HEK293 (cell line): ENCODE results near the gene MYOM3.

Experiments used
- CTCF ChIP-seq: fragments of 450-650 bp; formaldehyde crosslinking; IDR thresholded peaks from 2 replicates; pipeline ENCODE4 v1.5.1; 2016; ENCODE audit warnings: missing biosample characterization, missing genetic modification characterization
- GLI4 ChIP-seq: fragments of 450-650 bp; formaldehyde crosslinking; IDR thresholded peaks from 2 replicates; pipeline ENCODE4 v1.5.1; 2016; ENCODE audit warnings: missing biosample characterization, missing genetic modification characterization
- MYNN ChIP-seq: fragments of 450-650 bp; formaldehyde crosslinking; IDR thresholded peaks from 2 replicates; pipeline ENCODE4 v1.5.1; 2016; ENCODE audit warnings: missing biosample characterization, missing genetic modification characterization, borderline replicate concordance
- PRDM4 ChIP-seq: fragments of 450-650 bp; formaldehyde crosslinking; IDR thresholded peaks from 2 replicates; pipeline ENCODE4 v1.5.1; 2017; ENCODE audit warnings: missing biosample characterization, missing genetic modification characterization
- YY1 ChIP-seq: fragments of 450-650 bp; formaldehyde crosslinking; IDR thresholded peaks from 2 replicates; pipeline ENCODE4 v1.5.1; 2018; ENCODE audit warnings: missing biosample characterization, missing genetic modification characterization
- ZBTB49 ChIP-seq: fragments of 450-650 bp; formaldehyde crosslinking; IDR thresholded peaks from 2 replicates; pipeline ENCODE4 v1.5.1; 2016; ENCODE audit warnings: missing biosample characterization, missing genetic modification characterization, low read depth
- ZNF341 ChIP-seq: fragments of 450-650 bp; formaldehyde crosslinking; IDR thresholded peaks from 2 replicates; pipeline ENCODE4; 2016; ENCODE audit warnings: low read depth, missing biosample characterization, missing genetic modification characterization
- ZNF426 ChIP-seq: fragments of 450-650 bp; formaldehyde crosslinking; IDR thresholded peaks from 2 replicates; pipeline ENCODE4 v1.5.1; 2017; ENCODE audit warnings: missing biosample characterization, missing genetic modification characterization, mild to moderate bottlenecking, inconsistent platforms, moderate library complexity
- ZNF449 ChIP-seq: fragments of 450-650 bp; formaldehyde crosslinking; IDR thresholded peaks from 2 replicates; pipeline ENCODE4 v1.5.1; 2017; ENCODE audit warnings: missing biosample characterization, mild to moderate bottlenecking, missing genetic modification characterization, moderate library complexity
- ZNF768 ChIP-seq: fragments of 450-650 bp; formaldehyde crosslinking; IDR thresholded peaks from 2 replicates; pipeline ENCODE4 v1.5.1; 2018; ENCODE audit warnings: missing biosample characterization, mild to moderate bottlenecking, missing genetic modification characterization
- ZNF792 ChIP-seq: fragments of 450-650 bp; formaldehyde crosslinking; IDR thresholded peaks from 2 replicates; pipeline ENCODE4 v1.5.1; 2016; ENCODE audit warnings: missing biosample characterization, missing genetic modification characterization

GRCh38 chr1:24045771-24046170 is 66.2 kb downstream of the MYOM3 start:
- TF ChIP-seq GLI4 (tag by site-specific recombination) (no peak), ZNF768 (tag by site-specific recombination) (no peak), ZNF341 (no peak), YY1 (no peak), PRDM4 (tag by site-specific recombination) (no peak), ZNF792 (no peak), CTCF (tag by site-specific recombination) (no peak), ZNF449 (tag by site-specific recombination) (no peak), MYNN (no peak), ZBTB49 (tag by site-specific recombination) (no peak), ZNF426 (tag by site-specific recombination) (no peak)
